CD4-positive, alpha-beta T cell treated with Interleukin-4 for 1 hour (primary cell): ENCODE measurements around the gene PSG4.
"Not testable (repeated sequence)": the region's sequence is repeated elsewhere in the genome, so short reads cannot be mapped to it uniquely, and the experiment has no call there.

Source experiments
- DNase-seq, 2 donors: peaks; one replicate each; pipeline ENCODE4 v3.0.0-alpha.2; 2020 to 2022

The PSG4 gene

DNA sequence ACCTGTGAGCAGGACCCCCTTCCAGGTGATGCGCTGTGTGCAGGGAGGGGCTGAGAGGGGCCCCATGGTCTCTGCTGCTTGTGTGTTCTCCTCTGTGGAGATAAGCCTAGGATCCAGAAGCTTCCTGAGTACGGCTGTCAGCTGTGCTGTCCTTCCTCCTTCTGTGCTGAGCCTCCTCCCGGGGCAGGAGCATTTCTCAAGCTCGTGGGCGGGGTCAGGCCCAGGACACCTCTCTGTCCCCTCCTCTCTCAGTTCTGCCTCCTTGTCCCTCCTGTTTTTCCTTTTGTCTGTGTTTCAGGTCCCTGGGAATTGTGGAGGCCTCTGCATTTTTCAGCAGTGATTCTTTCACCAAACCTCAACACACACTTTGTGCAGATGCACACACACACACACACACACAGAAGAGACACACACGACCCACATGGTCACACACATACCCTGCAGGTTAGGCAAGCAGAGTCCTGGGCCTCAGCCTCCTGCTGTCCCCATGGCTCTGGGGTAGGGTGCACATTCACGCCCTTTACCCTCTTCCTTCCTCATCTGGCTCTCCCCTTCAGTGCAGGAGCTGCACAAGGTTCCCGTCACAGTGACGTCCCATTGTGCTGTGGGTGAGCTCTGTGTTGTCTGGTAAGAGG lies at the start of gene PSG4:
PSG4 (minus strand) TSS at position 168 of the 635 bp plus-strand sequence; CDS start at position 66, 102 bp downstream.
- DNase-seq, result not testable (repeated sequence)

DNA sequence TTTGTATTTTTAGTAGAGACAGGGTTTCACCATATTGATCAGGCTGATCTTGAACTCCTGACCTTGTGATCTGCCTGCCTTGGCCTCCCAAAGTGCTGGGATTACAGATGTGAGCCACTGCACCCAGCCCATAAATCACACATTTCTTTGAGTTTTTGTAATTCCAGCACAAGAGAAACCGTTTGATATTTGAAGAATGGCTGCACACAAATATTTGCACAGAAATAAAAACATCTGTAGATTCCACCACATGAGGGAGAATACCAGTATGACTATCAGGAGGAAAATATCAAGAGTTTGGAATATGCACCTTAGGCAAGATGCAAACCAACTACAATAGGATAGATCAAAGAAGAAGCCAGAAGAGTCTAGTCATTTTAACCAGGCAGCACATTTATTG lies 46.0 kb upstream of the PSG4 start:
- DNase-seq, result not testable (repeated sequence)

DNA sequence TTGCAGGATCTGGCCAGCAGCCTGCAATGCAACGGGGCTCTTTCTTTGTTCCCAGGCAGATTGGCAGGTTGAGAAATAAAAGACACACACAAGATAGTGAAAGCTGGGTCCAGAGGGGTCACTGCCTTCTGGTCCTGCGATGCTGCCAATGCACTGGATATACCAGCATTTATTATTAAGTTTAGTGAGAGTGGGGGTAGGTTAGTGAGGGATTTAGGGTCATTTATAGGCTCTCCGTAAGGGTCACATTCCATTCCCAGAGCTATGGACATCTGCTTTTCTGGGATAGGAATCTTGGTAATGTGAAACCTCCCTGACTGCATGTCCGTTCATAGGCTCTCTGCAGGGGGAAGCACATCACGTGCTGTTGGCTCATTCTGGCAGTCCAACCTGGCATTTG lies 44.9 kb upstream of the PSG4 start:
- not testable (repeated sequence) for DNase-seq

DNA sequence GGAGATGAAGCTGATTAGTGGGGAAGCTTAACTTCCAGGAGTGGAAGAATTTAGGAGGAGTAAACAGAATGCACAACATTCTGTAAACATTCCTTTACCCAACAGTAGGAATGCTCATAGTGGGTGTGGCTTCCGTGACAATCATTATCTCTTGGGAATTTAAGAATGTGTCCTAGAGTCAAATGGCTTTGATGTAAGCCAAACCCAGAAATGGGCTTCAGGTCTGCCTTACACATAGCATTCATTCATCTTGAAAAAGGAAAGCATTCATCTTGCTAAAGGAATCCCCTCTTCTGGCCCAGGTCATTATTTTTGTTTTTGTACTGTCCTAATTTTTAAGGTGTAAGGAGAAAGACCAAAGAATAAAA lies 43.2 kb upstream of the PSG4 start:
- DNase-seq, result not testable (repeated sequence)

DNA sequence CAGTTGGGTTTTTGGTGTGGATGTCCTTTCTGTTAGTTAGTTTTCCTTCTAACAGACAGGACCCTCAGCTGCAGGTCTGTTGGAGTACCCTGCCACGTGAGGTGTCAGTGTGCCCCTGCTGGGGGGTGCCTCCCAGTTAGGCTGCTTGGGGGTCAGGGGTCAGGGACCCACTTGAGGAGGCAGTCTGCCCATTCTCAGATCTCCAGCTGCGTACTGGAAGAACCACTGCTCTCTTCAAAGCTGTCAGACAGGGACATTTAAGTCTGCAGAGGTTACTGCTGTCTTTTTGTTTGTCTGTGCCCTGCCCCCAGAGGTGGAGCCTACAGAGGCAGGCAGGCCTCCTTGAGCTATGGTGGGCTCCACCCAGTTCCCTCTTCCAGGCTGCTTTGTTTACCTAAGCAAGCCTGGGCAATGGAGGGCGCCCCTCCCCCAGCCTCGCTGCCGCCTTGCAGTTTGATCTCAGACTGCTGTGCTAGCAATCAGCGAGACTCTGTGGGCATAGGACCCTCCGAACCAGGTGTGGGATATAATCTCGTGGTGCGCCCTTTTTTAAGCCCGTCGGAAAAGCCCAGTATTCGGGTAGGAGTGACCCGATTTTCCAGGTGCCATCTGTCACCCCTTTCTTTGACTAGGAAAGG lies 41.9 kb upstream of the PSG4 start:
- DNase-seq, result not testable (repeated sequence)

DNA sequence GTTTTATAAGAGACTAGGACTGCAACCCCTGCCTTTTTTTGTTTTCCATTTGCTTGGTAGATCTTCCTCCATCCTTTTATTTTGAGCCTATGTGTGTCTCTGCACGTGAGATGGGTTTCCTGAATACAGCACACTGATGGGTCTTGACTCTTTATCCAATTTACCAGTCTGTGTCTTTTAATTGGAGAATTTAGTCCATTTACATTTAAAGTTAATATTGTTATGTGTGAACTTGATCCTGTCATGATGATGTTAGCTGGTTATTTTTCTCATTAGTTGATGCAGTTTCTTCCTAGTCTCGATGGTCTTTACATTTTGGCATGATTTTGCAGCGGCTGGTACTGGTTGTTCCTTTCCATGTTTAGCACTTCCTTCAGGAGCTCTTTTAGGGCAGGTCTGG lies 40.4 kb upstream of the PSG4 start:
- DNase-seq, result not testable (repeated sequence)

DNA sequence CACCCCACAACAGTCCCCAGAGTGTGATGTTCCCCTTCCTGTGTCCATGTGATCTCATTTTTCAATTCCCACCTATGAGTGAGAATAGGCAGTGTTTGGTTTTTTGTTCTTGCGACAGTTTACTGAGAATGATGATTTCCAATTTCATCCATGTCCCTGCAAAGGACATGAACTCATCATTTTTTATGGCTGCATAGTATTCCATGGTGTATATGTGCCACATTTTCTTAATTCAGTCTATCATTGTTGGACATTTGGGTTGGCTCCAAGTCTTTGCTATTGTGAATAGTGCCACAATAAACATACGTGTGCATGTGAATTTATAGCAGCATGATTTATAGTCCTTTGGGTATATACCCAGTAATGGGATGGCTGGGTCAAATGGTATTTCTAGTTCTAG lies 36.8 kb upstream of the PSG4 start:
- not testable (repeated sequence) for DNase-seq

DNA sequence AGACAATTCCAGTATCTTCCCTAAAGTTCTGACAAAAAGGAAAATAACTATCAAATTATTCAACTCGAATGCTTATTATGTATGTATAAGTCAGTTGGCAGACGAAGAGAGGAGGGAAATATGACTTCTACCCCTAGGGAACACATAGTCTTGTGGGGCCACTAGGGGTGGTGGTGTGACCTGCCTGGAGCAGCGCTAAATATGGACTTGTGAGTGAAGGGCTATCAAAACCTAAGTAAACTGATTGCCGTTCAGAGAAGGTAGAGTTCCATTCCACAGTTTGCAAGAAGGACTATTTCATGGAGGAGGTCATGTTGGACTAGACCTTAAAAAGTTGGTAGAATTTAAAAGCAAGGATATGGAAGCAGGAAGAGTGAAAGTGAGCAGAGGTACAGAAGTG lies 32.8 kb upstream of the PSG4 start:
- not testable (repeated sequence) for DNase-seq

DNA sequence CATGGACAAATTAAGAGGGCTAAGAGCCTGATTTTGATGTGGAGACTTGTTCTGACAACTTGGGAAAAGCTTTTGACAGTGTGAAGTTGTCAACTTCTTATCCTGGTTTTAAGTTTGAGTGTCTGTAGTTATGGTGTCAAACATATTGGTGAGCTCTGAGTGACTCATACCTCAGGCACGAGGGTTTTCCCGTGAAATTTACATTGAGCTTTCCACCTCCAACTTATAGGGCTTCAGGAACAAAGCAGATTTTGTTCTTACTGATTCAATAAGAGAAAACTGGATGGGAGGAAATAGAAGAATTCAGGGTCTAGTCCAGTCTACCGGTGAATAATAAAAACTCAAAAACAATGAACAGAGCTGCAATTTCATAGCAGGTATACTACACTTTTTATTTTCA lies 30.2 kb upstream of the PSG4 start:
- DNase-seq, result not testable (repeated sequence)

DNA sequence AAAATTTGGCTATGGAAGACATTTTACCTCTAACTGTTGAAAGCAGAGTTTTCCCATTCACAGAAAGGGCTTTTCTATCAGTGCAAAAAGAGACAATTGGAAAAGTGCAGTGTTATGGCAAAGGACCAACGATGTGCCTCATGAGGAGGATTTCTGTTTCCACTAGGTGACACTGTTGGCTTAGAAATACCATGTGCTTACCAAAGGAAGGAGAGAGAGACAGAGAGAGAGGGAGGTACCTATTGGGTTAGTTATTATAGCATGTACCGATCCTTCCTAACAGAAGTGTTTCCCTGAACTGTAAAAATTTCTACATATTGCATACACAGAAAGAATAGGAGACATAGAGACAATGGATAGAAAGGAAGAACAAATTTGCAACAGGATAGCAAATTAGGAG lies 23.9 kb upstream of the PSG4 start:
- no peak for DNase-seq

DNA sequence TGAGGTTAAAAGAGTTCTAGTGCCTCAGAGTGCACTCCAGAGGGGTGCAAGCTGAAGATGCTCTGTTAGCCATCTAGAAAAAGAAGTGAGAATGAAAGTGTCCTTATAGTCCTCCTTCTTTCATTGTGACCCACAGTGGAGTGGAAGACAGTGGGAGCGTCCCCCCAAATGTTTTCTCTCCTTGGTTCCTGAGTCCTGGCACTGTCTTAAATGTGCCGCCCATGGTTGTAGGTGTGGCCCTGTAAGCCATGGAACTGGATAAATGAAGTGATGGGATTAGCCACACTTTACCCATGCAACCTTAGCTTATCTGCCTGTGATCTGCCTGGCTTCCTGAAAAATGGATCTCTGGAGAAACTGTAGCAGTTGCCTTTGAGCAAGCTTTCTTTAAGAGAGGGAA lies 23.3 kb upstream of the PSG4 start:
- DNase-seq, result not testable (repeated sequence)

DNA sequence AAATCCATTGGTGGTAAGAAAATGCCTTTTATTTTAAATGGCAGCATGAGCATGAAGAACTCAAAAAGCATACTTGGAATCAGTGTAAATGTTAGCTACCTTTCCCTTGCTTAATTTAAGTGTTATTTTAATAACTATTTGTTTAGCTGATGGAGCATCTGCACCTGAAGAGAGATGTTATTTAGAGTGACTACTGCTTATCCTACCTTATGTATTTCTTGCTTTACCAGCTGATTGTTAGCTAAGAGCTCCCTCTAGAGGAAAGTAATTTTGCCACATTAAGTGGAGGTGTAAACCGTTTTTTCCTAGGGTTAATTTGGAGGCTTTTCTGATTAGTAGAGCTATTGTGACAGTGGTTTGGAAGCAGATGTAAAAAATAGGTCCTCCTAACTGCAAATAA lies 21.5 kb upstream of the PSG4 start:
- not testable (repeated sequence) for DNase-seq

DNA sequence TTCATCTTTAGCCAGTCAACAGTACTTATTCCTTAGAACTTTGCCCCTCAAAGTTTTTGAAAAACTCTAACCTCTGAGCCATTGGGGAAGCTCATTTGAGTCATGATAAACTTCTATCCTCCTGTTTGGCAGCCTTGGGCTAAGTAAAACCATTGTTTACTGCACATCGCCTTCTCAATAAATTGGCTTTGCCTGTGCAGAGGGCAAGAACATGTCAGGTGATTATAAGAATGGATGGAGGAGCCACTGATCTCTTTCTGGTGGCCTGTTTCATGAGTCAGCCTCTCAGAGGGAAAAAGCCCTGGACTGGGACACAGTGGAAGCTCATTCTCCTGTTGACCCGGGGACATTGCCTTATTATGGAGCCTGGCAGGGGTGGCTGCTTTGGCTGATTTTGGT lies 19.4 kb upstream of the PSG4 start:
- no peak for DNase-seq

DNA sequence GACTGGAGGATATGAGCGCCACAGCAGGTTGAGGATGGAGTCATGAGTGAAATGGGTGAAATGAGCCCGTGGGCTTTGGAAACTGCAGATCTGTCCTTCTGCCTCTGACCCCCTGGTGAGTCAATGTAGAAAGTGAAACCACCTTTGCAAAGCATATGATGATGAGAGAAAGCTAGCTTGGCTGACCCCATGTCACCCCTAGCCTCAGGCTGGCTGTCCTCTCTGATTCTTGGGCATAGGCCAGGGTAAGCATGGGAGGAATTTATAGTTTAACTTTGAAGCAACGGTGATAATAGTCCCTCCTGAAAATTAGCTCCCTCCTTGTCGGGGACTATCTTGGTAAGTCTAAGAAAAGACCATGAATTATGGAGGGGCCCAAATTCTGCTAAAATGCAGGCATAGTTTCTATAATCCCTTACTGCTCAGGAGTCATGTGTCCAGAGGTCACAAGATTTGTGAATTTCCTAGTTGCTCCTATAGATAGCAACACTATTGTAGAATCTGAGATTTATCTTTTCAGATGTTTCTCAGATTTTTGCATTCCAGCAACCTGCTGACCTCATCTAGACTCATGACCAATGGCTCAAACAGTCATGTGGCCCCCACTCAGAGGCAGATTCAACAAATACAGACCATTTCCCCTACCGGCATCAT lies 18.9 kb upstream of the PSG4 start:
- not testable (repeated sequence) for DNase-seq

DNA sequence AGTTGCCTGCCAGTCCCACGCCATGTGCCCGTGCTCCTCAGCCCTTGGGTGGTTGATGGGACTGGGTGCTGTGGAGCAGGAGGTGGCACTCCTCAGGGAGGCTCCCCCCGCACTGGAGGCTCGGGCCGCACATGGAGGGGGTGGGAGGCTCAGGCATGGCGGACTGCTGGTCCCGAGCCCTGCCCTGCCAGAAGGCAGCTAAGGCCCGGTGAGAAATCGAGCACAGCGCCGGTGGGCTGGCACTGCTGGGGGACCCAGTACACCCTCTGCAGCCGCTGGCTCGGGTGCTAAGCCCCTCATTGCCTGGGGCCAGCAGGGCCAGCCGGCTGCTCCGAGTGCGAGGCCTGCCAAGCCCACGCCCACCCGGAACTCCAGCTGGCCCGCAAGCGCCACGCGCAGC lies 16.5 kb upstream of the PSG4 start:
- DNase-seq, result not testable (repeated sequence)

DNA sequence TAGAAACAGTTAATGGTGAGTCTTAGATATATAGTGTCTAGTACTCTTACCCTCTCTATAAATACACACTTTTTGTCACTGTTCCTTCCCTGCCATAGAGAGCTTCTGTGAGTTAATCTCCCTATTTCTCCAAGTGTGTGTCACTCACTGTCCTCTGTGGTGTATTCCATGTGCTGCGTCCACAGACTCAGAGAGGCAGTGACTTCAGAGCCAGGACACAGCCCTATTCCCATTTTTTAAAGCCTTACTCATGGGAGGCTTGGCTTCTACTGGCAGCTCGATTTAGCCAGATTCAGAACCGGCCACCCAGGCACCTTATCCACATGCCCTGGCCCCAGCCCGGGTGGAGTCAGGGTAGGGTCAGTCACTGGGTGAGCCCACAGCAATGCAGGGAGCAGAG lies 13.7 kb upstream of the PSG4 start:
- DNase-seq, result not testable (repeated sequence)

DNA sequence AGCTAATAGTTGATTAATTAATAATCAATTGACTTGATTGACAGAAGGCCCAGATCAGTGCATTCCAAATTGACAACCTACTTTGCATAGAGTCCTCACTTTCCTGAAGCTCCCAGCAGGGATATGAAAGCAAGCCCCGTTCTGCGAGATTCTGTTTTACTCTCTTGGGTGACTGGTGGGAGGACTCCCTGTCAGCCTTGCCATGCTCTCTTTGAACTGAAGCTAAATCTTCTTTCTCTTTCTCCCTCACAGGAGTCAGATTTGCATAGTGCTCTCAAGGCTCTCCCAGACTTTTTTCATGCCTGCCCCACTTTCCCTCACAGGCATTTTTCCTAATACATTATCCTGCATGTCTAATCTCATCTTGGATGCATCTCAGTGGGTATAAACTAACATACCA lies 10.4 kb upstream of the PSG4 start:
- not testable (repeated sequence) for DNase-seq

DNA sequence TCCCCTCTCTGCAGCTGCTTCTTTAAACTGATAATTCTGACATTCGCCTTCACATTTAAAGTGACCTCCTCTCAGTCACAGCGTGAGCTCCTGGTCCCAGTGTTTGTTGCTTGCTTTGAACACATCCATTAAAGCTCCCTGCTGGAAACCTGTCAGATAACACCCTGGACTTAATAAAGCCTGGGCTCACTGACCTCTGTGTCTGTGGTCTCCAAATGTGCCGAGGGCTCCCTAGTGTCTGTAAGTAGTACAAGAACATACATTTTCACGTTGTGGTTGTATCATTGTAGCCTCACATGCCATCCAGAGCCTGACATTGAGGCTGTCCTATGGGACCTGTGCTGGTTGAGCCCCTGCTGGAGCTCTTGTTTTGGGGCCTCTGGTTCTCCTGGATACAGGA lies 2.6 kb upstream of the PSG4 start:
- DNase-seq, result no peak

DNA sequence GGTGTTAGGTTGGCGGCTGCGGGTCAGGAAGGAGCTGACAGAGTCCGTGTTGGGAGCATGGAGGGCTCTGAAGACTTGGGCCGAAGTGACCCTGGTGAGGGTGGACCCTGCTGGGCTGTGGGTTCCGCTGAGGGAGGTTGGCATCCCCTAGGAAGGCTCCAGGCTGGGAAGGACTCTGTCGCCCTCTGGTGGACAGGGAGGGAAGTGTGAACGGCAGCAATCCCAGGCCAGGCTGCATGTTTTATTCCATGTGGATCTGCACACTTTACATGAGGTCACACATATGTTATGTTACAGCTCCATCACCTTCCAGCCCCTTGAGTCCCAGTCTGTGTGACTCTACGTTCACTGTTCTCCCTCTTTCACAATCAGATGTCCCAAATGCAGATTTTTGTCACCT lies 1.7 kb upstream of the PSG4 start:
- not testable (repeated sequence) for DNase-seq

DNA sequence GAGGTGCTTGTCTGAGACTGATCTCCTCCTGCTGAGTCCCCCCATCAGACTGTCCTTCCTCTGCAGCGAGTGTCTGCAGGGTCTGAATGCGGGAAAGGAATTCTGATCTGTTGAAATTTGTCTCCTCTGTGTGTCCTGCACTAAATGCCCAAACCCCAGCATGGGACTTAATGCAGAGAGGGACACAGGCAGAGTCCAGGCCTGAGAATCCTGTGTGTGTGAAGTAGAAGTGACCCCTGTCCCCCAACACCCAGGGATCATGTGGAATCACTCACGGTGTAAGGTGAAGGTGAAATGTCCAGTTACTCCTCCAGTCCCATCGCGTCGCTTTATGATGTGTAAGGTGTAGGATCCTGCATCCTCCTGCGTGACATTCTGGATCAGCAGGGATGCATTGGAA lies 1.8 kb downstream of the PSG4 start:
- not testable (repeated sequence) for DNase-seq

DNA sequence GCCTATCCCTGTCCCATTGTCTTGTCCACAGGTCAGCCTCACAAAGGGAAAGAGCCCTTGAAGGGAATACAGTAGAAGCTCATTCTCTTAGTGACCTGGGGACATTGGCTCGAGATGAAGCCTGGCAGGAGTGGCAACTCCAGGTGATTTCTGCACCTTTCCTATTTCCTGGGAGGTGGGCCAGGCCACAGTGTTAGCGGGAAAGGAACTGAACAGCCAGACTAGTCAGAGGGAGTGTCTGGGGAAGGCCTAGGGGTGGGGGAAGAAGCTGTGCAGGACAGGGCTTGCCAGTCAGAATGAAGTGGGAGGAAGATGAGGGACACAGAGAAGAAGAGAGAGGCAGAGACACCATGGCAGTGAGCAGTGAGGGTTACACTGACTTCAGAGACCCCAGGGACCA lies 3.5 kb downstream of the PSG4 start:
- DNase-seq, result not testable (repeated sequence)

DNA sequence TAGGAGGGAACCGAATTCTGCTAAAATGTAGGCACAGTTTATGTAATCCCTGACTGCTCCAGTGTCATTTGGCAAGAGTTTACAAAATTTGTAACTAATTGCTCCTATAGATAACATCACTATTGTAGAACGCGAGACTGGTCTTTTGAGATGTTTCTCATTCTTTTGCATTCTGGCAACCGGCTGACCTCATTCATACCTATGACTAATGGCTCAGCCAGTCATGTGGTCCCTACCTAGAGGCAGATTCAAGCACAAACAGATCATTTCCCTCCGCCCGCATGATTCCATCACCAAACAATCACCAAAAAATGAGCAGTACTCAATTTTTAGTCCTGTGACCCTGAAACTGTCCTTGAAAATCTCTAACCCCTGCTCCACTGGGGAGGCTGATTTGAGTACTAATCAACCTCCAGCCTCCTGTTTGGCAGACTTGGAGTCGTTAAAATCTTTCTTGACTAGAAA lies 4.1 kb downstream of the PSG4 start:
- not testable (repeated sequence) for DNase-seq

DNA sequence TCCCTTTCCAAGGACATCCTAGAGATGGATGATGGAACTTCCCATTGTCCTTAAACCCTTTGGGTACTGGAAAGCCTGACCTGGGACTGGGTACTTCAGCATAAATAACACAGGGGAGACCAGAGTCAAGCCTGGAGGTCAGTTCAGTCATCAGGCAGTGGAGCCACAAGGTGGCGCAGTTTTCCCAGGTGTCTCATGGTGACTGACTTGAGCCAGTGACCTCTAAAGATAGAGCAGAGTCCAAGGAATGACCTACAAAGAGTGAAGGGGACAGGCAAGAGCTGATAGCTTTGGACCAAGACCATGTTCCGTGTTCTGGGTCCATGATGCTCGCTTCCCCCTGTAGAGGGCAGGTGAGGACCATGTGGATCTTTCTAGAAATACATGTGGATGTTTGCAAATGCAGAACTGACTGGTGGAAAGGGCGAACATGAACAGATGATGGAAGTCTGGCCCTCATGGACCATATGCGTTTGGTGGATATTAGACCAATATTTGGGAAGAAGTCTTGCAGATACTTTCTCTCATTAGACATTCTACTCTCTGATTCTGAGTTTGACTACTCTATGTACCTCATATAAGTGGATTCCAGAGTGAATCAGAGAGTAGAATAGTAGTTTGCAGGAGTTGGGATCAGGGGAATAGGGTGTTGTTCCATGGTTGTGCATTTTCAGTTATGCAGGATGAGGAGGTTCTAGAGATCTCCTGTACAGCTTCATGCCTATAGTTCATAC lies 6.6 kb downstream of the PSG4 start:
- DNase-seq, result not testable (repeated sequence)
